Right renal cortex interstitium (tissue), 3 donors: ENCODE data around the gene SLC2A14. TPM values are rescaled to one million over a fixed set of nuclear protein-coding genes. Genes with fewer than 3 reads are reported as not detected.

Source experiments
- DNase-seq, 3 donors: peaks; one replicate each; pipeline ENCODE4 v3.0.0-alpha.2; 2013; ENCODE audit warnings: low read depth in 3 of 3, low spot score in 2 of 3
- polyA plus RNA-seq, 3 donors: library from polyadenylated mRNA; unstranded; fragments of 120-200 nt; gene quantifications; one replicate each; pipeline ENCODE4 v1.2.1, GENCODE V29; 2013; ENCODE audit not compliant: insufficient read length in 3 of 3

The SLC2A14 gene
- polyA plus RNA-seq, 3 donors = 0.28 to 0.40 (median 0.35) TPM

DNA sequence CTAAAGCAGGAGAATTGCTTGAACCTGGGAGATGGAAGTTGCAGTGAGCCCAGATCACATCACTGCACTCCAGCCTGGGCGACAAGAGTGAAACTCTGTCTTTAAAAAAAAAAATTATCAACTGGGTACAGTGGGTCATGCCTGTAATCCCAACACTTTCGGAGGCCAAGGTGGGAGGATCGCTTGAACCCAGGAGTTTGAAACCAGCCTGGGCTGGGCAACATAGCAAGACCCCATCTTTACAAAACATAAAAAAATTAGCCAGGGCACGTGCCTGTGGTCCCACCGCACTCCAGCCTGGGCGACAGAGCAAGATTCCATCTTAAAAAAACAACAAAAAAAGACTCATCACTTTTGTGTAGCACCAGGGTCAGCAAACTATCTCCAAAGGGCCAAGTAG is 90.7 kb downstream of the SLC2A14 start:
- no peak for DNase-seq

DNA sequence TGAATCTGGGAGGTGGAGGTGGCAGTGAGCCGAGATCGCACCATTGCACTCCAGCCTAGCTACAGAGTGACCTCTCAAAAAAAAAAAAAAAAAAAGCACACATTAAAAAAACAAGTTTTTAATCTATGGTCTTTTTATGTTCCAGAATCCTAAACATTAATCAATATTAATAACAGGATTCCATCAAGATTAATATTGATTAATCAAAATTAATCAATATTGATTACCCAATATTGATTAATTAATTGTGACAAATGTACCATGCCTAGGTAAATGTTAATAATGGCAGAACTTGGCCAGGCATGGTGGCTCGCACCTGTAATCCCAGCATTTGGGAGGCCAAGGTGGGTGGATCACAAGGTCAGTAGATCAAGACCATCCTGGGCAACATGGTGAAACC is 91.4 kb downstream of the SLC2A14 start:
- DNase-seq = no peak

DNA sequence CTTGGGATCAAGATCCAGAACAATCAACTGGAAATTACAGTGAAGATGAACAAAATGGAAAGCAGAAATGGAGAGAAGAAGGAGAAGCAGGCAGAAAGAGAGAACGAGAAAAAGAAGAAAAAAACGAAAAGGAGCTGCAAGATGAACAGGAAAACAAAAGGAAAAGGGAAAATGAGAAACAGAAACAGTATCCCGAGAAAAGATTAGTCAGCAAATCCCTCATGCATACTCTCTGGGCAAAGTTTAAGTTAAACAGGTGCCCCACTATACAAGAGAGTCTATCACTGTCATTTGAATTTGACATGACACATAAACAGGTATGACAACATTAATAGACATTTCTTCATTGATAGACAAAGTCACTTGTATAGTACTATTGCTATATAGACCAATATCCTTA is 102.7 kb downstream of the SLC2A14 start:
- no peak for DNase-seq

Other genes starting within 250 kb of the SLC2A14 start
- not detected for gene APOBEC1, start 207.0 kb downstream of the SLC2A14 start, polyA plus RNA-seq
- under 1 TPM; 0.52 to 0.56 (median 0.55) TPM for gene GDF3, start 177.1 kb downstream of the SLC2A14 start, polyA plus RNA-seq
- gene DPPA3, start 161.5 kb downstream of the SLC2A14 start, polyA plus RNA-seq = not detected
- gene CLEC4C, start 125.5 kb downstream of the SLC2A14 start, polyA plus RNA-seq = under 1 TPM in 1 of 3 donors, not detected in 2; 0.28 TPM
- not detected for gene NANOGNB, start 107.7 kb downstream of the SLC2A14 start, polyA plus RNA-seq
- gene NANOG, start 83.5 kb downstream of the SLC2A14 start, polyA plus RNA-seq = under 1 TPM; 0.06 to 0.11 (median 0.06) TPM
- 10 to 100 TPM; 13.5 to 17.8 (median 17.8) TPM for gene SLC2A3, start 63.3 kb upstream of the SLC2A14 start, polyA plus RNA-seq
- 10 to 100 TPM; 19.9 to 22.2 (median 22.1) TPM for gene FOXJ2, start 159.8 kb upstream of the SLC2A14 start, polyA plus RNA-seq
- gene C3AR1, start 193.4 kb upstream of the SLC2A14 start, polyA plus RNA-seq = 1 to 10 TPM; 3.4 to 3.6 (median 3.5) TPM
- gene NECAP1, start 209.4 kb upstream of the SLC2A14 start, polyA plus RNA-seq = 10 to 100 TPM; 32.1 to 35.5 (median 32.8) TPM